Heart right ventricle (tissue), 16 donors: ENCODE results near the gene RNF166. TPM values are rescaled to one million over a fixed set of nuclear protein-coding genes. Genes with fewer than 3 reads are reported as not detected.

ENCODE experiments used
- ATAC-seq, 8 donors: fragments of 200-7000 bp; cut with Tn5 transposase; one replicate each; pipeline ENCODE4 v1.9.1; 2020; ENCODE audit warnings: mild to moderate bottlenecking in 8 of 8, moderate library complexity in 8 of 8, moderate number of reproducible peaks in 1 of 8
- DNase-seq, 2 donors: peaks; one replicate each; pipeline ENCODE4 v3.0.0-alpha.2; 2020
- H3K27ac ChIP-seq, 10 donors: fragments of 200-600 bp; sonication (generic) in 2 of 10; one replicate each; pipeline versions ENCODE4 v1.5.0 to v1.8.0; 2020 to 2022; ENCODE audit warnings: mild to moderate bottlenecking in 3 of 10
- H3K27me3 ChIP-seq, 7 donors: fragments of 200-600 bp; one replicate each; pipeline ENCODE4 v1.8.0; 2021 to 2022; ENCODE audit warnings: mild to moderate bottlenecking in 2 of 7
- H3K36me3 ChIP-seq, 9 donors: fragments of 200-600 bp; sonication (generic) in 1 of 9; one replicate each; pipeline versions ENCODE4 v1.5.0 to v1.8.0; 2020 to 2022; ENCODE audit warnings: mild to moderate bottlenecking in 2 of 9
- H3K4me1 ChIP-seq, 9 donors: fragments of 200-600 bp; sonication (generic) in 1 of 9; one replicate each; pipeline versions ENCODE4 v1.5.0 to v1.8.0; 2020 to 2022; ENCODE audit warnings: mild to moderate bottlenecking in 4 of 9
- H3K4me3 ChIP-seq, 10 donors: fragments of 200-600 bp; sonication (generic) in 2 of 10; one replicate each; pipeline versions ENCODE4 v1.5.0 to v1.8.0; 2020 to 2022; ENCODE audit warnings: mild to moderate bottlenecking in 7 of 10, moderate library complexity in 2 of 10
- H3K9me3 ChIP-seq, 11 donors: fragments of 200-600 bp in 10 of 11; sonication (generic) in 2 of 11; one replicate each; pipeline versions ENCODE4 v1.5.0 to v1.8.0; 2013 to 2022; ENCODE audit warnings: mild to moderate bottlenecking in 2 of 11, control low read depth in 1 of 11, moderate library complexity in 1 of 11
- WGBS, 2 donors: extraction: QIAGEN DNeasy Blood & Tissue Kit; methylation state at CpG; one replicate each; pipeline ENCODE4 v1.1.7; 2013; ENCODE audit warnings: inconsistent platforms in 1 of 2; 5-methylcytosine and 5-hydroxymethylcytosine counted together
- intact Hi-C, 10 donors: fragments of 100-400 bp; cut with DNase I; formaldehyde crosslinking; loops; one replicate each; pipeline versions ENCODE4 v1.11.1 to v1.14.2; 2022
- polyA plus RNA-seq, 2 donors: library from polyadenylated mRNA; stranded (reverse); fragments of 200-250 nt; gene quantifications; one replicate each; pipeline ENCODE4 v1.2.3, GENCODE V29; 2013
- total RNA-seq, 10 donors: library from RNA; stranded (reverse); fragmentation: NEBNext Ultra II Directional in 3 of 10; extraction: Animal tissue kit (Norgen Biotek cat#: 25700) in 3 of 10; gene quantifications; one replicate each; pipeline versions ENCODE4 v1.2.1 to v1.2.4, GENCODE V29; 2021 to 2023
- TF ChIP-seq, protein P1 (sequence below), 9 donors: fragments of 200-600 bp; sonication (generic) in 2 of 9; IDR thresholded peaks; one replicate each; pipeline versions ENCODE4 v1.5.0 to v1.8.0; 2021 to 2022; ENCODE audit warnings: antibody characterized with exemption in 9 of 9, mild to moderate bottlenecking in 5 of 9, moderate library complexity in 1 of 9
- donor health status: Arrhythmogenic right ventricular cardiomyopathy.
- donor health status: ischemic (EF 13 %, LVEDD 7.1; RV severe dilation, severe dysfunction).
- donor health status: healthy with polysubstance abuse.
- donor health status: DM: no; HTN: yes; CAD: no.
- donor health status: DM: no; HTN: no; CAD: no.
- donor health status: ischemic (EF 25% LVEDD 6.9; RV normal size, moderate dysfunction).
- donor health status: ischemic (EF 25% LVEDD 5.7; RV mildly dilated, moderate dysfunction).
- donor health status: healthy.
- donor health status: DM: yes; HTN: yes; CAD: no.
- donor health status: Ischemic cardiomyopathy.
- donor health status: ischemic (EF 35%, LVEDD 5.7; RV mildly dilated, moderate dysfunction).
- donor health status: nonischemic (EF 11% LVEDD 7.7; RV severe dilation, severe dysfunction).
- donor health status: DM: yes; HTN: yes; CAD: no.
- donor health status: PGD.
- donor health status: ischemic (EF 29% LVEDD 5.4; RV normal size, mild dysfunction).
- donor health status: nonischemic (EF 23%, LVEDD 6.1; RV moderate dilation, normal function).

The RNF166 gene
- total and polyA plus RNA-seq, 12 donors: 11.8 to 38.0 (median 14.3) TPM

DNA sequence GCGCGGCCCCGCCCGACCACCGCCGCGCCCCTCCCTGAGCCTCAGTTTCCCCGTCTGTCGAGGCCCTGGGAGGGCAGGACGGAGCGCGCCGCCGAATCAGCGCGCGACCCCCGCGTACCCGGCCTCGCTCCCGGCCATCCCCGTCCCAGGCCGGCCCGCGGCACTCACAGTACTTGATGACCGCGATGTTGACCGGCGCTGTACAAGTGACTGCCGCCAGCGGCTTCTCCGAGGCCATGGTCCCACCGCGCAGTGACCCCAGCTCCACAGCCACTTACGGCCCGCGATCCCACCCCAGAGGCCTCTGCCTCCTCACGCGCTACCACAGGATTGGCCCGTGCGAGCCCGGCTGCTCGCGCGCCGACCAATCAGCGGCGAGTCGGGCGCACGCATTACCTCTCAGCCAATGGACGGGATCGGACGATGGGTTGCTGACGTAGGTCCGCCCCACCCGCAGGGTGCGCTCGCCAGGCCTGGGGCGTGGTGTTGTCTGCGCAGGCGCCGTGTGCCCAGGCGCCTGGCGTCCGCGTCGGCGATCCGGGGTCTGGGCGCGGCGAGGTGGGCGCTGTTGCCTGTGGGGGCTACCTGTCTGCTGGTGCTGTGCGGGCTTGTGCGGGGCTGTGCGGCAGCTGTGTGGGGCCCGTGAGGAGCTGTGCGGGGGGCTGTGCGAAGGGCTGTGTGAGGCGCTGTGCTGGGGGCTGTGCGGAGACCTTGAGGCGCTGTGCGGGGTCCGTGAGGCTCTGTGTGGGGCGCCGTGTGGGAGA is 43.2 kb downstream of the RNF166 start, which contains the start of gene MVD:
Gene MVD (minus strand): TSS at position 249 of the 764 bp plus-strand sequence. CDS start 11 bp downstream, at position 238.
- intact Hi-C loops: loop anchor here in 2 of 10 donors (5.0 to 10.0 kb wide), 3 partner anchors 39 to 68 kb away; partner anchors contain the start of genes CTU2 (in 1 of the 2) and RNF166 (in 1 of the 2)
- ATAC-seq (peak; percentile 98 to 100 (median 99)), DNase-seq (peak; percentile 97)
- 0 to 1% methylated on average over 86 to 88 of the region's 88 CpGs for WGBS, 2 donors
- peaks cover 0 to 5% (median 0%) of the 10 kb centered on the region in 9 donors for H3K36me3 ChIP-seq
- no peaks in the 10 kb centered on the region for H3K27me3 ChIP-seq
- H3K9me3 ChIP-seq: no peaks in the 10 kb centered on the region
- peak within 1 kb of the TSS; percentile 68 to 99 (median 90) for H3K4me3 ChIP-seq
- peak within 1 kb of the TSS; percentile 59 to 93 (median 88) for H3K27ac ChIP-seq
- TF ChIP-seq, protein P1, sequence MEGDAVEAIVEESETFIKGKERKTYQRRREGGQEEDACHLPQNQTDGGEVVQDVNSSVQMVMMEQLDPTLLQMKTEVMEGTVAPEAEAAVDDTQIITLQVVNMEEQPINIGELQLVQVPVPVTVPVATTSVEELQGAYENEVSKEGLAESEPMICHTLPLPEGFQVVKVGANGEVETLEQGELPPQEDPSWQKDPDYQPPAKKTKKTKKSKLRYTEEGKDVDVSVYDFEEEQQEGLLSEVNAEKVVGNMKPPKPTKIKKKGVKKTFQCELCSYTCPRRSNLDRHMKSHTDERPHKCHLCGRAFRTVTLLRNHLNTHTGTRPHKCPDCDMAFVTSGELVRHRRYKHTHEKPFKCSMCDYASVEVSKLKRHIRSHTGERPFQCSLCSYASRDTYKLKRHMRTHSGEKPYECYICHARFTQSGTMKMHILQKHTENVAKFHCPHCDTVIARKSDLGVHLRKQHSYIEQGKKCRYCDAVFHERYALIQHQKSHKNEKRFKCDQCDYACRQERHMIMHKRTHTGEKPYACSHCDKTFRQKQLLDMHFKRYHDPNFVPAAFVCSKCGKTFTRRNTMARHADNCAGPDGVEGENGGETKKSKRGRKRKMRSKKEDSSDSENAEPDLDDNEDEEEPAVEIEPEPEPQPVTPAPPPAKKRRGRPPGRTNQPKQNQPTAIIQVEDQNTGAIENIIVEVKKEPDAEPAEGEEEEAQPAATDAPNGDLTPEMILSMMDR (IDR thresholded peaks at IDR 0.05): peak in 3 of 9 donors; percentile 11 to 17 (median 17)
- H3K4me1 ChIP-seq: peaks cover 2 to 45% (median 30%) of the 10 kb centered on the region in 9 donors

DNA sequence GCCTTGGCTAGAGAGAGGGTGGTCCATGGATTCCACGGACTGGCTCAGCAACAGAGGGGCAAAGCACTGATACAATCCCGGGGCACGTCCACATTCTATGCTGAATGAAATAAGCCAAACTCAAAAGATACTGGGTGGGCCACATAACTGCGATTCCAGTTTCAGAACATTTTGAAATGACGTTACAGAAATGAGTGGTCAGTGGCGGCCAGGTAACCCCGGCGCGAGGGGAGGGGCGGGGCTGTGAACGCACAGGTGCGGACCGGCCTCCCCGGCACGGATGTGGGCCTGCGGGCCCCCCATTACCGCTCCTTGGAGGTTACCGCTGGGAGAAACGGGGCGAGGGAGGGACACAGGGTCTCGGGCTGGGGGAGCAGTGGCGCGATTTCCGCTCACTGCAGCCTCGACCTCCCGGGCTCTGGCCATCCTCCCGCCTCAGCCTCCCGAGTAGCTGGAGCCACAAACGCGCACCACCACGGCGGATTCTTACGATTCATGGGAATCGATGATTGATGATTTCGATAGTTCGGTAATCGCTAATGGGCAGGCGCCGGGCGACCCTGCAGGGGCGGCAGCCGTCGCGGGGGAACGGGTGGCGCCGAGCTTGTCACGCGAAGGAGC is 43.9 kb downstream of the RNF166 start:
- intact Hi-C loops: loop anchor here in 2 of 10 donors (5.0 to 10.0 kb wide), 3 partner anchors 40 to 68 kb away; partner anchors contain the start of genes CTU2 (in 1 of the 2) and RNF166 (in 1 of the 2)
- TF ChIP-seq, protein P1 (IDR thresholded peaks at IDR 0.05): no peak
- DNase-seq (no peak), ATAC-seq (no peak)
- 1 to 2% methylated on average over 48 to 49 of the region's 49 CpGs for WGBS, 2 donors
- H3K27me3 ChIP-seq: no peaks in the 10 kb centered on the region
- H3K4me3 ChIP-seq: peak overlapping the region; percentile 68 to 99 (median 90)
- peaks cover 2 to 42% (median 30%) of the 10 kb centered on the region in 9 donors for H3K4me1 ChIP-seq
- peak overlapping the region; percentile 59 to 93 (median 88) for H3K27ac ChIP-seq
- peaks cover 0 to 10% (median 0%) of the 10 kb centered on the region in 9 donors for H3K36me3 ChIP-seq
- no peaks in the 10 kb centered on the region for H3K9me3 ChIP-seq

DNA sequence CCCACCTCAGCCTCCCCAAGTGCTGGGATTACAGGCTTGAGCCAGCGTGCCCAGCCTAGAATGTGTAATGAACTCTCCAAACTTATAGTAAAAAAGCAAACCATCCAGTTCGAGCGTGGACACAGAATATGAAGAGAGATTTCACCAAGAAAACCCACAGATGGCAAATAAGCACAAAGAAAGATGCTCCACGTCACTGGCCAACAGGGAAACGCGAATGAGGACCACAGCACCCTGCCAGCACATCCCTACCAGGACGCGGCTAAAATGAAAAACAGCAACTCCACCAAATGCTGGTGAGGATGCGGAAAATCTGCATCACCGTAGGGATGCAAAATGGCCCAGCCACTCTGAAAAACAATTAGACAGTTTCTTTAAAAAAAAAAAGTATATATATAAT is 44.7 kb downstream of the RNF166 start:
- intact Hi-C loops: loop anchor here in 2 of 10 donors (5.0 to 10.0 kb wide), 3 partner anchors 41 to 67 kb away; partner anchors contain the start of genes CTU2 (in 1 of the 2) and RNF166 (in 1 of the 2)
- ATAC-seq (no peak), DNase-seq (no peak)
- 88 to 89% methylated on average over 10 of the region's 10 CpGs for WGBS, 2 donors
- TF ChIP-seq, protein P1 (IDR thresholded peaks at IDR 0.05): no peak
- peaks cover 2 to 41% (median 30%) of the 10 kb centered on the region in 9 donors for H3K4me1 ChIP-seq
- no peak overlapping the region for H3K27ac ChIP-seq
- no peaks in the 10 kb centered on the region for H3K27me3 ChIP-seq
- peaks cover 0 to 14% (median 0%) of the 10 kb centered on the region in 9 donors for H3K36me3 ChIP-seq
- H3K9me3 ChIP-seq: no peaks in the 10 kb centered on the region
- H3K4me3 ChIP-seq: no peak overlapping the region

DNA sequence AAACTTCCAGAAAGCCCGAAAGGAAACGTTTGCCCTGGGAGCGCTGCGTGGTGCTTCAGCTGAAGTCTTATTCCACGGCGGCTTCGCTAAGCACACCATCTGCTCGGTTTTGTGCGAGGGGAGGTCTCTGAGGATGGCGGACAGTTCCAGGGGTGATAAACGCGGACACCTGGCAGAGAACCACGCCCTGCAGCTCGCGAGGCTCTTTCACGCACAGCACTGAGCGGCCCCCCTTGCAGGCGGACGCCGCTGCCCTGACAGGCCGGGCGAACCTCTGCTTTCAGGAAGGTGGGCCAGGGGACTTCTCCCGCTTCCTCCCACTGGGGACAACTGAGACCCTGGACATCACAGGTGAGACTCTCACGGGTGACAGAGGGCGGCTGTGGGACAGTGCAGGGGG is 47.0 kb downstream of the RNF166 start:
- H3K9me3 ChIP-seq: no peaks in the 10 kb centered on the region
- H3K36me3 ChIP-seq: peaks cover 0 to 36% (median 14%) of the 10 kb centered on the region in 9 donors
- TF ChIP-seq, protein P1 (IDR thresholded peaks at IDR 0.05): no peak
- WGBS, 2 donors: 93 to 95% methylated on average over 25 of the region's 25 CpGs
- DNase-seq (no peak), ATAC-seq (no peak)
- H3K4me3 ChIP-seq: no peak overlapping the region
- H3K4me1 ChIP-seq: peaks cover 1 to 25% (median 16%) of the 10 kb centered on the region in 9 donors
- intact Hi-C loops: no loop called here
- H3K27me3 ChIP-seq: no peaks in the 10 kb centered on the region
- H3K27ac ChIP-seq: no peak overlapping the region
